SH-SY5Y (cell line): ENCODE data around the gene NMRK1.

Experiments used
- GATA2 ChIP-seq: IDR thresholded peaks from 2 replicates; pipeline ENCODE4 v1.6.1; 2011; ENCODE audit warnings: mild to moderate bottlenecking, low read depth, low read length
- GATA3 ChIP-seq: IDR thresholded peaks from 2 replicates; pipeline ENCODE4 v1.6.1; 2011; ENCODE audit warnings: low read depth, mild to moderate bottlenecking, low read length, moderate library complexity

DNA sequence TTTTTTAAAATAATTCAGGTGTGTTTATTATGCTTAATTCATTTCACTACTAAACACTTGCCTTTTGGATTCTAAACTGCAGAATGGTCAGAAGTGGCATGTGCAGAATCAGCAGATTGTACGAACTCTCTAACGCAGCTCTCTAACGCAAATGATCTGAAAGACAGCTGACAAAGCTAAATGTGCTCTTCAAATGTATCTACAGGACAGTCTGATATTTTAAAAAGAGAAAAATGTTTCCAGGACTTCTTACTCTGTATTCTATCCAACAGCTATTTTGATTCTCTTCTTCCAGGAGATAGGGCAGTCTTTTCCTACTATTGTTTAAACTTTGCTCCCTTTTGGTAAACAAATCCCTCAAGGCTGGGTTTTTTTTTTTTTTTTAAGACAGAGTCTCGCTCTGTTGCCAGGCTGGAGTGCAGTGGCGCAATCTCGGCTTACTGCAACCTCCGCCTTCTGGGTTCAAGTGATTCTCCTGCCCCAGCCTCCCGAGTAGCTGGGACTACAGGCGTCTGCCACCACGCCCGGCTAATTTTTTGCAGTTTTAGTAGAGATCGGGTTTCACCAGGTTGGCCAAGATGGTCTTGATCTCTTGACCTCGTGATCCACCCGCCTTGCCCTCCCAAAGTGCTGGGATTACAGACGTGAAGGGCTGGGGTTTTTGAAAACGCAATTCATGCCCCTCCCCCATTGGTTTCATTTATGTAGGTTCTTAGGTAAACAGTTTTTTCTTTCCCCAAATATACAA, 1.2 kb downstream of the NMRK1 start:
- no peak for TF ChIP-seq GATA3
- TF ChIP-seq GATA2, result no peak
